ENCODE measurements around the gene LMAN1L. TPM values are rescaled to one million over a fixed set of nuclear protein-coding genes. Genes with fewer than 3 reads are reported as not detected.

LMAN1L gene
- total RNA-seq, 4 donors from 2014 or later: 0.66 TPM; not detected in 3

DNA sequence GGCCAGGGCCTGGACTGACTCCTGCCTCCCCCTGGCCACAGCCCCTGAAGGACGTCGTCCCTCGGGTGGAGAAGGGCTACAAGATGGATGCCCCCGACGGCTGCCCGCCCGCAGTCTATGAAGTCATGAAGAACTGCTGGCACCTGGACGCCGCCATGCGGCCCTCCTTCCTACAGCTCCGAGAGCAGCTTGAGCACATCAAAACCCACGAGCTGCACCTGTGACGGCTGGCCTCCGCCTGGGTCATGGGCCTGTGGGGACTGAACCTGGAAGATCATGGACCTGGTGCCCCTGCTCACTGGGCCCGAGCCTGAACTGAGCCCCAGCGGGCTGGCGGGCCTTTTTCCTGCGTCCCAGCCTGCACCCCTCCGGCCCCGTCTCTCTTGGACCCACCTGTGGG is 10.3 kb upstream of the LMAN1L start:
- Histone ChIP-seq H3K4me3 (no peak overlapping the region), H3K27ac (replicated peaks in 1 of 4) (no peak overlapping the region), H3K27me3 (no peaks in the 10 kb centered on the region), H3K36me3 (peaks cover 11 to 64% (median 59%) of the 10 kb centered on the region in 4 donors), H3K4me1 (peaks cover 11 to 20% (median 17%) of the 10 kb centered on the region in 4 donors), H3K9me3 (no peaks in the 10 kb centered on the region)
- DNase-seq (ENCODE audit: extremely low spot score): no peak
- 92% methylated on average over 18 of the region's 20 CpGs for WGBS
- TF ChIP-seq, protein P1, sequence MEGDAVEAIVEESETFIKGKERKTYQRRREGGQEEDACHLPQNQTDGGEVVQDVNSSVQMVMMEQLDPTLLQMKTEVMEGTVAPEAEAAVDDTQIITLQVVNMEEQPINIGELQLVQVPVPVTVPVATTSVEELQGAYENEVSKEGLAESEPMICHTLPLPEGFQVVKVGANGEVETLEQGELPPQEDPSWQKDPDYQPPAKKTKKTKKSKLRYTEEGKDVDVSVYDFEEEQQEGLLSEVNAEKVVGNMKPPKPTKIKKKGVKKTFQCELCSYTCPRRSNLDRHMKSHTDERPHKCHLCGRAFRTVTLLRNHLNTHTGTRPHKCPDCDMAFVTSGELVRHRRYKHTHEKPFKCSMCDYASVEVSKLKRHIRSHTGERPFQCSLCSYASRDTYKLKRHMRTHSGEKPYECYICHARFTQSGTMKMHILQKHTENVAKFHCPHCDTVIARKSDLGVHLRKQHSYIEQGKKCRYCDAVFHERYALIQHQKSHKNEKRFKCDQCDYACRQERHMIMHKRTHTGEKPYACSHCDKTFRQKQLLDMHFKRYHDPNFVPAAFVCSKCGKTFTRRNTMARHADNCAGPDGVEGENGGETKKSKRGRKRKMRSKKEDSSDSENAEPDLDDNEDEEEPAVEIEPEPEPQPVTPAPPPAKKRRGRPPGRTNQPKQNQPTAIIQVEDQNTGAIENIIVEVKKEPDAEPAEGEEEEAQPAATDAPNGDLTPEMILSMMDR (IDR thresholded peaks at IDR 0.05): no peak
- TF ChIP-seq EP300 (IDR thresholded peaks at IDR 0.05) (no peak), POLR2AphosphoS5 (IDR thresholded peaks at IDR 0.05) (no peak), POLR2A (IDR thresholded peaks at IDR 0.05; ENCODE audit: low read depth) (no peak)
- intact Hi-C loops (cut with DNase I): no loop called here

DNA sequence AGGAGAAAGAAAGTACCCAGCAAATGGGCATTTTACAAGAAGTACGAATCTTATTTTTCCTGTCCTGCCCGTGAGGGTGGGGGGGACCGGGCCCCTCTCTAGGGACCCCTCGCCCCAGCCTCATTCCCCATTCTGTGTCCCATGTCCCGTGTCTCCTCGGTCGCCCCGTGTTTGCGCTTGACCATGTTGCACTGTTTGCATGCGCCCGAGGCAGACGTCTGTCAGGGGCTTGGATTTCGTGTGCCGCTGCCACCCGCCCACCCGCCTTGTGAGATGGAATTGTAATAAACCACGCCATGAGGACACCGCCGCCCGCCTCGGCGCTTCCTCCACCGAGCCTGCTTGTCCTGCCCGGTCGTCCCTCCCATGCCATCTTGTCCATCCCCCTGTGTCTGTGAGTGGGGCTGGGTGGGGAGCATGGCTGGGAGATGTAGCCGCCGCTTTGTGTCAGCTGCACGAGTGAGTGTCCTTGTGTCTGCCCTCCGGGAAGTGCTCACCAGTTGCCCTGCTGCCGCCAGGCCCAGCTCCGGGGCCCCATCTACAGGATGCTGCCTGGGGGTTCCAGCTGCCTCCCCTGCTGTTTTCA is 9.7 kb upstream of the LMAN1L start:
- intact Hi-C loops (cut with DNase I): no loop called here
- no peak overlapping the region for H3K27ac ChIP-seq (replicated peaks in 1 of 4)
- 89% methylated on average over 31 of the region's 31 CpGs for WGBS
- DNase-seq (ENCODE audit: extremely low spot score): no peak
- H3K9me3 ChIP-seq: no peaks in the 10 kb centered on the region
- H3K27me3 ChIP-seq: no peaks in the 10 kb centered on the region
- H3K36me3 ChIP-seq: peaks cover 11 to 64% (median 57%) of the 10 kb centered on the region in 4 donors
- no peak overlapping the region for H3K4me3 ChIP-seq
- TF ChIP-seq POLR2A (IDR thresholded peaks at IDR 0.05; ENCODE audit: low read depth) (no peak), POLR2AphosphoS5 (IDR thresholded peaks at IDR 0.05) (no peak), EP300 (IDR thresholded peaks at IDR 0.05) (no peak)
- TF ChIP-seq, protein P1 (IDR thresholded peaks at IDR 0.05): no peak
- H3K4me1 ChIP-seq: peaks cover 11 to 20% (median 17%) of the 10 kb centered on the region in 4 donors

DNA sequence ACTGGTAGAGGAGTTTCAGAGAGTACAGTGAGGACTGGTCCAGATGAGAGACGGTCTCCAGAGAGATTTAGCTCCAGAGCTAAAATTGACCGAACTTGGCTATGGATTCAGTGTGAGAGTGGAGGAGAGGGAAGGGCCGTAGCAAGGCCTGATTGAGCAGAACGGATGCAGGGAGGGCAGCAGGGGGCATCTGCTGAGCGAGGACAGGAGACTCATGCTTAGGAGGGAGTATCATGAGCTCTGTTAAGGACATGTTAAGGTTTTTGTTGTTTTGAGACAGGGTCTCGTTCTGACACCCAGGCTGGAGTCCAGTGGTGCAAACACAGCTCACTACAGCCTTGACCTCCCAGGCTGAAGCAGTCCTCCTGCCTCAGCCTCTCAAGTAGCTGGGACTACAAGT is 7.7 kb upstream of the LMAN1L start:
- 64% methylated on average over 6 of the region's 6 CpGs for WGBS
- DNase-seq (ENCODE audit: extremely low spot score): no peak
- intact Hi-C loops (cut with DNase I): loop anchor here (5.0 kb wide), 1 partner anchor 33 kb away; no protein-coding TSS in a partner anchor

DNA sequence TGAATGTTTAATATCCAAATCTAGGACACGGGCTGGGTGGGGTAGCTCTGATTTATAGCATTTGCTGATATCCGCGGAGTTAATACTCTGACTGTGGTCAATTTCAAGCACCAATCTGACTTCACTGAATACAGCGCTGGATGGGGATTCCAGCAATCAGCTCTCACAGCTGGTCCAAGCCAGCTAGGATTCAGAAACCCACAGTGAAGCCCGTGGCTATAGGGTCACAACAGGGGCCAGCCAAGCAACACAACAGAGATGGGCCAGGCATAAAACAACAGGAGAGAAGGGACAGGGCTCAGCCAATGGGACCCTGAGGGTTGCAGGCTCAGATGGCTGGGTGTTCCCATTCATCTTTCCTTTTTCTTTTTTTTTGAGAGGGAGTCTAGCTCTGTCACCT is 5.4 kb upstream of the LMAN1L start:
- Histone ChIP-seq H3K4me3 (no peak overlapping the region), H3K27me3 (peaks cover 0 to 15% (median 0%) of the 10 kb centered on the region in 4 donors), H3K9me3 (no peaks in the 10 kb centered on the region), H3K4me1 (no peaks in the 10 kb centered on the region), H3K27ac (replicated peaks in 1 of 4) (no peak overlapping the region), H3K36me3 (peaks cover 10 to 24% (median 19%) of the 10 kb centered on the region in 4 donors)
- TF ChIP-seq EP300 (IDR thresholded peaks at IDR 0.05) (no peak), POLR2A (IDR thresholded peaks at IDR 0.05; ENCODE audit: low read depth) (no peak)
- TF ChIP-seq, protein P1 (IDR thresholded peaks at IDR 0.05): no peak
- DNase-seq (ENCODE audit: extremely low spot score): no peak
- WGBS: 54% methylated on average over 5 of the region's 5 CpGs
- intact Hi-C loops (cut with DNase I): loop anchor here (5.0 kb wide), 1 partner anchor 35 kb away; no protein-coding TSS in a partner anchor

More for the DNA sequence above, 7.7 kb upstream of the LMAN1L start:
- H3K9me3 ChIP-seq: no peaks in the 10 kb centered on the region
- TF ChIP-seq, protein P1 (IDR thresholded peaks at IDR 0.05): no peak
- TF ChIP-seq POLR2AphosphoS5 (IDR thresholded peaks at IDR 0.05): no peak
- no peak for TF ChIP-seq POLR2A (IDR thresholded peaks at IDR 0.05; ENCODE audit: low read depth)
- no peak for TF ChIP-seq EP300 (IDR thresholded peaks at IDR 0.05)
- H3K4me3 ChIP-seq: no peak overlapping the region
- H3K27ac ChIP-seq (replicated peaks in 1 of 4): no peak overlapping the region
- H3K36me3 ChIP-seq: peaks cover 11 to 47% (median 41%) of the 10 kb centered on the region in 4 donors
- H3K4me1 ChIP-seq: peaks cover 5 to 8% (median 6%) of the 10 kb centered on the region in 4 donors
- peaks cover 0 to 15% (median 0%) of the 10 kb centered on the region in 4 donors for H3K27me3 ChIP-seq
